IMR-90 (cell line): ENCODE measurements around the gene PRCP. TPM values are rescaled to one million over a fixed set of nuclear protein-coding genes. Genes with fewer than 3 reads are reported as not detected.

ENCODE experiments used
- ATAC-seq: fragments of 200-7000 bp; cut with Tn5 transposase; 2 replicates; pipeline ENCODE4 v1.9.1; 2020; ENCODE audit warnings: low read depth, mild to moderate bottlenecking, moderate library complexity
- BruUV-seq: library from RNA; stranded (reverse); fragments of 400-500 nt; replicated peaks from 2 replicates; lab custom pipeline; 2021; lab: Mats Ljungman, UMichigan
- CTCF ChIA-PET: fragments of 300-600 bp; formaldehyde crosslinking; extraction: SDS; loops from one replicate; lab custom pipeline; 2021; ENCODE audit warnings: antibody characterized with exemption; lab: Yijun Ruan, JAX
- POLR2A ChIA-PET: fragments of 300-600 bp; sonication (Branson Sonifier 250); formaldehyde crosslinking; loops from one replicate; lab custom pipeline; 2022; ENCODE audit warnings: antibody characterized with exemption; ENCODE audit not compliant: unreplicated experiment; lab: Charles Lee
- DNase-seq: peaks from one replicate; pipeline ENCODE4 v3.0.0; 2013
- H2AFZ ChIP-seq: replicated peaks from 2 replicates; pipeline ENCODE3; 2013; ENCODE audit warnings: low read length, mild to moderate bottlenecking; ENCODE audit not compliant: poor library complexity
- H2AK5ac ChIP-seq: 2 replicates; pipeline ENCODE4 v1.6.1; 2013; ENCODE audit warnings: low read depth, low read length, inconsistent platforms
- H2AK9ac ChIP-seq: replicated peaks from 2 replicates; pipeline ENCODE3; 2013; ENCODE audit warnings: mild to moderate bottlenecking, low read depth, low read length, moderate library complexity; ENCODE audit not compliant: poor library complexity
- H2BK120ac ChIP-seq: 2 replicates; pipeline ENCODE4 v1.6.1; 2013; ENCODE audit warnings: low read depth, low read length, inconsistent platforms
- H2BK15ac ChIP-seq: 3 replicates; pipeline ENCODE4 v1.6.1; 2013; ENCODE audit warnings: low read depth, low read length, inconsistent platforms
- H2BK20ac ChIP-seq: 2 replicates; pipeline ENCODE4 v1.6.1; 2013; ENCODE audit warnings: low read depth, mild to moderate bottlenecking, inconsistent platforms, low read length, moderate library complexity
- H2BK5ac ChIP-seq: 2 replicates; pipeline ENCODE4 v1.6.1; 2013; ENCODE audit warnings: mild to moderate bottlenecking, low read depth, low read length, inconsistent platforms; ENCODE audit not compliant: poor library complexity, severe bottlenecking
- H3K14ac ChIP-seq: replicated peaks from 2 replicates; pipeline ENCODE4 v1.6.1; 2013; ENCODE audit warnings: low read depth, low read length, inconsistent platforms
- H3K18ac ChIP-seq: 2 replicates; pipeline ENCODE4 v1.6.1; 2013; ENCODE audit warnings: low read depth, low read length, control low read depth
- H3K23ac ChIP-seq: 2 replicates; pipeline ENCODE4 v1.6.1; 2013; ENCODE audit warnings: low read depth, low read length, inconsistent platforms
- H3K27ac ChIP-seq: 2 replicates; pipeline ENCODE4 v1.5.1; 2013; ENCODE audit warnings: mild to moderate bottlenecking, control low read depth, low read length; ENCODE audit not compliant: insufficient read depth
- H3K27me3 ChIP-seq: 2 replicates; pipeline ENCODE4 v1.6.1; 2013; ENCODE audit warnings: low read length; ENCODE audit not compliant: control insufficient read depth, insufficient read depth
- H3K36me3 ChIP-seq: 2 replicates; pipeline ENCODE4 v1.6.1; 2013; ENCODE audit warnings: low read length, mixed read lengths; ENCODE audit not compliant: control insufficient read depth, insufficient read depth
- H3K4ac ChIP-seq: 2 replicates; pipeline ENCODE4 v1.6.1; 2013; ENCODE audit warnings: low read depth, low read length, inconsistent platforms
- H3K4me1 ChIP-seq: 2 replicates; pipeline ENCODE4 v1.6.1; 2013; ENCODE audit warnings: low read length, mixed read lengths; ENCODE audit not compliant: control insufficient read depth, insufficient read depth
- H3K4me2 ChIP-seq: 2 replicates; pipeline ENCODE4 v1.6.1; 2013; ENCODE audit warnings: low read depth, mild to moderate bottlenecking, control low read depth, low read length, moderate library complexity
- H3K4me3 ChIP-seq: 2 replicates; pipeline ENCODE4 v1.5.1; 2013; ENCODE audit warnings: low read depth, mild to moderate bottlenecking, control low read depth, low read length, moderate library complexity; ENCODE audit not compliant: insufficient read depth
- H3K56ac ChIP-seq: 2 replicates; pipeline ENCODE4 v1.6.1; 2013; ENCODE audit warnings: low read length, inconsistent platforms; ENCODE audit not compliant: insufficient read depth; ENCODE audit errors: extremely low read depth
- H3K79me1 ChIP-seq, 2 experiments: 2 replicates each; pipeline ENCODE4 v1.6.1; 2013; ENCODE audit warnings: low read length in 2 of 2, inconsistent platforms in 1 of 2, low read depth in 1 of 2
- H3K9ac ChIP-seq: 2 replicates; pipeline ENCODE4 v1.6.1; 2013; ENCODE audit warnings: low read depth, low read length, control low read depth
- H3K9me1 ChIP-seq: 2 replicates; pipeline ENCODE4 v1.6.1; 2013; ENCODE audit warnings: low read length, inconsistent platforms; ENCODE audit not compliant: insufficient read depth
- H3K9me3 ChIP-seq: 2 replicates; pipeline ENCODE4 v1.6.1; 2013; ENCODE audit warnings: low read length; ENCODE audit not compliant: control insufficient read depth, insufficient read depth
- H4K20me1 ChIP-seq: 2 replicates; pipeline ENCODE4 v1.6.1; 2013; ENCODE audit warnings: low read length, inconsistent platforms; ENCODE audit not compliant: insufficient read depth
- H4K5ac ChIP-seq: 2 replicates; pipeline ENCODE4 v1.6.1; 2013; ENCODE audit warnings: mild to moderate bottlenecking, low read depth, low read length, control low read depth
- H4K8ac ChIP-seq, 2 experiments: 2 replicates each; pipeline ENCODE4 v1.6.1; 2013; ENCODE audit warnings: low read depth in 2 of 2, low read length in 2 of 2, control low read depth in 1 of 2, inconsistent platforms in 1 of 2
- H4K91ac ChIP-seq: 2 replicates; pipeline ENCODE4 v1.6.1; 2013; ENCODE audit warnings: low read depth, low read length, inconsistent platforms; ENCODE audit not compliant: insufficient read depth
- BHLHE40 ChIP-seq: fragments of 150-350 bp; IDR thresholded peaks from 2 replicates; pipeline ENCODE4 v1.6.1; 2016; ENCODE audit warnings: mild to moderate bottlenecking, low read depth, low read length
- CEBPB ChIP-seq: IDR thresholded peaks from 2 replicates; pipeline ENCODE4 v1.6.1; 2012; ENCODE audit warnings: low read depth, low read length, improper control_type of control experiment
- CHD1 ChIP-seq: IDR thresholded peaks from 2 replicates; pipeline ENCODE4 v1.6.1; 2012; ENCODE audit warnings: low read depth, low read length, improper control_type of control experiment
- CTCF ChIP-seq: conservative IDR thresholded peaks from 2 replicates; pipeline ENCODE4 v1.5.1; 2012; ENCODE audit warnings: mild to moderate bottlenecking, low read depth, low read length, improper control_type of control experiment
- ELK1 ChIP-seq: fragments of 150-350 bp; IDR thresholded peaks from 2 replicates; pipeline ENCODE4 v1.6.1; 2016; ENCODE audit warnings: low read depth, mild to moderate bottlenecking, low read length, moderate library complexity, borderline replicate concordance
- FOS ChIP-seq: fragments of 150-350 bp; IDR thresholded peaks from 2 replicates; pipeline ENCODE4 v1.6.1; 2016; ENCODE audit warnings: low read depth, low read length
- MAZ ChIP-seq: IDR thresholded peaks from 2 replicates; pipeline ENCODE4 v1.6.1; 2012; ENCODE audit warnings: low read depth, mild to moderate bottlenecking, low read length, improper control_type of control experiment, moderate library complexity, borderline replicate concordance
- MXI1 ChIP-seq: IDR thresholded peaks from 2 replicates; pipeline ENCODE4 v1.6.1; 2012; ENCODE audit warnings: low read depth, mild to moderate bottlenecking, low read length, moderate library complexity, borderline replicate concordance
- NFE2L2 ChIP-seq: fragments of 150-350 bp; IDR thresholded peaks from 2 replicates; pipeline ENCODE4 v1.6.1; 2016; ENCODE audit warnings: low read depth, mild to moderate bottlenecking, low read length
- POLR2A ChIP-seq: IDR thresholded peaks from 2 replicates; pipeline ENCODE4 v1.6.1; 2012; ENCODE audit warnings: mild to moderate bottlenecking, low read depth, low read length
- RAD21 ChIP-seq: IDR thresholded peaks from 2 replicates; pipeline ENCODE4 v1.6.1; 2012; ENCODE audit warnings: low read length, improper control_type of control experiment
- RCOR1 ChIP-seq: IDR thresholded peaks from 2 replicates; pipeline ENCODE4 v1.6.1; 2012; ENCODE audit warnings: mild to moderate bottlenecking, low read length, improper control_type of control experiment; ENCODE audit not compliant: insufficient replicate concordance
- RFX5 ChIP-seq: IDR thresholded peaks from 2 replicates; pipeline ENCODE4 v1.8.0; 2012; ENCODE audit warnings: low read depth, mild to moderate bottlenecking, low read length, moderate library complexity
- SMC3 ChIP-seq: fragments of 150-350 bp; IDR thresholded peaks from 2 replicates; pipeline ENCODE4 v1.6.1; 2016; ENCODE audit warnings: low read depth, mild to moderate bottlenecking, antibody characterized with exemption, low read length, moderate library complexity
- USF2 ChIP-seq: fragments of 150-350 bp; IDR thresholded peaks from 2 replicates; pipeline ENCODE4 v1.6.1; 2017; ENCODE audit warnings: mild to moderate bottlenecking, antibody characterized with exemption, low read length, low read depth
- WGBS, 2 experiments: methylation state at CpG; one replicate each; pipeline versions ENCODE4 v1.1.5 to v1.1.7; 2013; ENCODE audit warnings: missing lambda C conversion rate in 2 of 2; ENCODE audit not compliant: insufficient read length in 1 of 2; ENCODE audit errors: extremely low coverage in 2 of 2; 5-methylcytosine and 5-hydroxymethylcytosine counted together
- dilution Hi-C: fragments of 300-500 bp; cut with HindIII; formaldehyde crosslinking; loops from one replicate; pipeline ENCODE4 v1.14.3; 2018; ENCODE audit warnings: low sequenced_read_pairs; ENCODE audit not compliant: unreplicated experiment
- in situ Hi-C: fragments of 300-500 bp; cut with MboI; formaldehyde crosslinking; loops from 3 replicates; pipeline ENCODE4 v1.14.3; 2019; ENCODE audit warnings: low sequenced_read_pairs, inconsistent platforms, mixed read lengths
- intact Hi-C: fragments of 100-400 bp; cut with micrococcal nuclease; formaldehyde crosslinking; loops from 2 replicates; pipeline ENCODE4 v1.10.0; 2022
- polyA plus RNA-seq, 3 experiments: library from polyadenylated mRNA; depleted of rRNA; stranded (reverse); fragments of >200 nt; gene quantifications; 2 replicates each; pipeline ENCODE4 v1.2.3, GENCODE V29; 2012; ENCODE audit warnings: low replicate concordance in 1 of 3
- total RNA-seq: library from RNA; depleted of rRNA; stranded (reverse); fragments of >200 nt; gene quantifications from 2 replicates; pipeline ENCODE4 v1.2.3, GENCODE V29; 2012

PRCP gene
- total and polyA plus RNA-seq, 2 of the 4 experiments (the other 2 are of a cell fraction): 31.7 to 64.9 TPM

- H3K4ac ChIP-seq: peak overlapping the region; percentile 84
- no CpG with 5 or more reads among the region's 1 CpG for WGBS, 2 experiments
- no TSS peak for BruUV-seq
- peak overlapping the region; percentile 97 for H2BK5ac ChIP-seq
- peak overlapping the region; percentile 83 for H3K23ac ChIP-seq
- H3K56ac ChIP-seq: peak overlapping the region; percentile 96
- peak overlapping the region; percentile 81 for H4K5ac ChIP-seq
- H4K8ac ChIP-seq: peak overlapping the region; percentile 85 to 92
- no peaks in the 10 kb centered on the region for H3K9me3 ChIP-seq
- no peak for TF ChIP-seq SMC3
- TF ChIP-seq MAZ: no peak
- TF ChIP-seq USF2: no peak
- no peak for TF ChIP-seq POLR2A
- TF ChIP-seq CEBPB: no peak
- no peak for TF ChIP-seq RCOR1
- no peak for TF ChIP-seq BHLHE40
- no peak for TF ChIP-seq NFE2L2
- no peak for TF ChIP-seq MXI1
- TF ChIP-seq RAD21: no peak
- no peak for TF ChIP-seq ELK1
- no peak for TF ChIP-seq RFX5
- no peak for TF ChIP-seq FOS
- no peak for TF ChIP-seq CHD1
- TF ChIP-seq CTCF: no peak
- intact Hi-C loops: no loop called here
- dilution Hi-C loops: no loop called here
- ChIA-PET POLR2A (no interaction called here), CTCF (interaction anchor here (1.0 to 1.5 kb wide), 2 partner anchors 9 to 83 kb away, joined by 8 to 9 read pairs; no protein-coding TSS in a partner anchor)
- peak overlapping the region; percentile 96 for H2BK120ac ChIP-seq
- no peaks in the 10 kb centered on the region for H3K36me3 ChIP-seq
- in situ Hi-C loops: no loop called here
- peak overlapping the region; percentile 79 for H3K18ac ChIP-seq
- H3K27me3 ChIP-seq: no peaks in the 10 kb centered on the region
- H2AK5ac ChIP-seq: peak overlapping the region; percentile 96
- H3K4me3 ChIP-seq: peak overlapping the region; percentile 11; the same call in 1 of the 2 replicates
- peak overlapping the region; percentile 99 for H2BK20ac ChIP-seq
- H3K79me1 ChIP-seq: peaks cover 7 to 13% of the 10 kb centered on the region in 2 experiments
- DNase-seq (peak; percentile 71), ATAC-seq (peak; percentile 74)
- peak overlapping the region; percentile 49 for H3K4me2 ChIP-seq
- peak overlapping the region; percentile 95 for H4K91ac ChIP-seq
- peaks cover 7% of the 10 kb centered on the region; the same call in 1 of the 2 replicates for H3K9me1 ChIP-seq
- no peaks in the 10 kb centered on the region for H4K20me1 ChIP-seq
- H3K9ac ChIP-seq: peak overlapping the region; percentile 66
- H2AFZ ChIP-seq: peak overlapping the region; percentile 2
- peaks cover 9% of the 10 kb centered on the region for H3K4me1 ChIP-seq
- peak overlapping the region; percentile 45 for H2AK9ac ChIP-seq
- peak overlapping the region; percentile 92 for H3K14ac ChIP-seq
- peak overlapping the region; percentile 69; the same call in 2 of the 3 replicates for H2BK15ac ChIP-seq
- peak overlapping the region; percentile 84 for H3K27ac ChIP-seq
Observed at GRCh38 chr11:82858556-82859091, 41.6 kb downstream of the PRCP start.
